ENCODE results near the gene HOXB8.

DNA sequence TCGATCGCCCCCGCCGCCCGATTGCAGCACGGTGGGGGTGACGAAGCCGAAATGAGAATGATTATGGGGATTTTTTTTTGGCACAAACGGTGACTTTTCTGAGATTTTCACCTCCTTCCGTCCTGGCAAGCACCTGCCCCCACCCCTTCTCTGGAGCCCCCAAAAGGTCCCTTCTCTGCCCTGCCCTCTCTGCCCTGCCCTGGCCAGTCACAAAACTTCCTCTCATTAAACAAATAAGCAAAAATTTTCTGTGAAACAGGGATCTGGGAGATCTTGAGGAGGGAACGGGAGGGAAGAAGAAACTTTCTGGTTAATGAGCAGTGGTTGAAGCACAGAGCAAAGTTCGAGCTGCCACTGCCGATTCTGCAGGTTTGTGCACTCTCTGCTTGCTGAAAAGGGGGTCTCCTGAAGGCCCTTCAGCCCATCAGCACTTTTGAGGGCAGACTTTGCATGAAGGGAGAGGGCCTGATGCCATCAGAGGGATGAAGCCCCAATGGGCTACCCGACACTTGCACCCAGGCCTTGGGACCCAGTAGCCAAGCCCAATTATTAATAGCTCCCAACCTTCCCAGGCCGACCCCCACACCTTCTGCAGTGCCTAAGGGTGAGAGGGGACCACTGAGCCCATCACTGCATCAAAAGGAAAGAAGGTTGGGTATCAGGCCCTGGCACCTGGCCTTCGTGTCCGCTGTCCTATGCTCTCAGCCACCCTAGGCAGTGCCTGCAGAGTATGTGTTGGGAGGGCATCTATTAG is 1.0 kb upstream of the HOXB8 start:
- TF ChIP-seq, protein P1, sequence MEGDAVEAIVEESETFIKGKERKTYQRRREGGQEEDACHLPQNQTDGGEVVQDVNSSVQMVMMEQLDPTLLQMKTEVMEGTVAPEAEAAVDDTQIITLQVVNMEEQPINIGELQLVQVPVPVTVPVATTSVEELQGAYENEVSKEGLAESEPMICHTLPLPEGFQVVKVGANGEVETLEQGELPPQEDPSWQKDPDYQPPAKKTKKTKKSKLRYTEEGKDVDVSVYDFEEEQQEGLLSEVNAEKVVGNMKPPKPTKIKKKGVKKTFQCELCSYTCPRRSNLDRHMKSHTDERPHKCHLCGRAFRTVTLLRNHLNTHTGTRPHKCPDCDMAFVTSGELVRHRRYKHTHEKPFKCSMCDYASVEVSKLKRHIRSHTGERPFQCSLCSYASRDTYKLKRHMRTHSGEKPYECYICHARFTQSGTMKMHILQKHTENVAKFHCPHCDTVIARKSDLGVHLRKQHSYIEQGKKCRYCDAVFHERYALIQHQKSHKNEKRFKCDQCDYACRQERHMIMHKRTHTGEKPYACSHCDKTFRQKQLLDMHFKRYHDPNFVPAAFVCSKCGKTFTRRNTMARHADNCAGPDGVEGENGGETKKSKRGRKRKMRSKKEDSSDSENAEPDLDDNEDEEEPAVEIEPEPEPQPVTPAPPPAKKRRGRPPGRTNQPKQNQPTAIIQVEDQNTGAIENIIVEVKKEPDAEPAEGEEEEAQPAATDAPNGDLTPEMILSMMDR (IDR thresholded peaks at IDR 0.05; ENCODE audit: extremely low read depth in 1 of 2, insufficient read depth in 1 of 2, low read depth in 1 of 2, low read length in 2 of 2), result no peak
- no peak for TF ChIP-seq MAX (IDR thresholded peaks at IDR 0.05; ENCODE audit: insufficient read depth, insufficient read length)
- no peak for TF ChIP-seq POLR2AphosphoS5 (IDR thresholded peaks at IDR 0.05; ENCODE audit: insufficient read depth, low read depth, low read length)
- TF ChIP-seq EZH2 (IDR thresholded peaks at IDR 0.05; ENCODE audit: borderline replicate concordance, low read depth, low read length, severe bottlenecking), result no peak
- TF ChIP-seq POLR2A (IDR thresholded peaks at IDR 0.05; ENCODE audit: low read depth, low read length), result no peak
- TF ChIP-seq JUN (IDR thresholded peaks at IDR 0.05; ENCODE audit: borderline replicate concordance, insufficient read depth, insufficient read length, low read depth), result no peak
- no peak for TF ChIP-seq MYC (IDR thresholded peaks at IDR 0.05; ENCODE audit: low read depth, low read length)
- no peak for TF ChIP-seq FOS (IDR thresholded peaks at IDR 0.05; ENCODE audit: borderline replicate concordance, insufficient read depth, low read length)
- no peak for TF ChIP-seq GATA2 (IDR thresholded peaks at IDR 0.05; ENCODE audit: insufficient read depth, insufficient read length, low read depth, low read length)
